GM04504 (cell line): ENCODE measurements around the gene CFAP20.

Experiments used
- DNase-seq: peaks from one replicate; pipeline ENCODE4 v3.0.0-alpha.2; 2012; ENCODE audit warnings: low read depth

The CFAP20 gene

GRCh38 chr16:58129097-58129936 lies at the start of gene CFAP20:
Gene CFAP20 (minus strand): TSS chr16:58129381. CDS start chr16:58129115, 266 bp downstream.
- peak; percentile 99 for DNase-seq

DNA sequence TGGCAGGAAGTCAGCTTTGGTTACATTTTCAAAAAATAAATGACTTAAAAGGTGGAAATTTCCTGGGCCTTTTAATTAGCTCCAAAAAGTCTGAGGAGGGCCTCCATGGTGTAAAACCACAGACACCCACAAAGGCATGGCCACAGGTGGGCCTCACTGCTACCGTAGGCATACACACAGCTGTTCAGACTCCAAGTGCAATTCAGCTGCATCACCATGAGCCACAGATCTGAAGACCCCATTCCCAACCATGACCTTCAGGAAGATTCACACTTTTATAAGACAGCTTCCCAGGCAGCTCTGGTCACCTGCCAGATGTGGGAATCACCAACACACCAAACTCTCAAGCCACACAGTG lies 48.2 kb upstream of the CFAP20 start:
- DNase-seq = no peak

- no peak for DNase-seq
Measured at GRCh38 chr16:58176608-58177352, 47.6 kb upstream of the CFAP20 start.

- no peak for DNase-seq
Measured at GRCh38 chr16:58170223-58170622, 41.0 kb upstream of the CFAP20 start.

- no peak for DNase-seq
Measured at GRCh38 chr16:58160855-58161254, 31.7 kb upstream of the CFAP20 start.

DNA sequence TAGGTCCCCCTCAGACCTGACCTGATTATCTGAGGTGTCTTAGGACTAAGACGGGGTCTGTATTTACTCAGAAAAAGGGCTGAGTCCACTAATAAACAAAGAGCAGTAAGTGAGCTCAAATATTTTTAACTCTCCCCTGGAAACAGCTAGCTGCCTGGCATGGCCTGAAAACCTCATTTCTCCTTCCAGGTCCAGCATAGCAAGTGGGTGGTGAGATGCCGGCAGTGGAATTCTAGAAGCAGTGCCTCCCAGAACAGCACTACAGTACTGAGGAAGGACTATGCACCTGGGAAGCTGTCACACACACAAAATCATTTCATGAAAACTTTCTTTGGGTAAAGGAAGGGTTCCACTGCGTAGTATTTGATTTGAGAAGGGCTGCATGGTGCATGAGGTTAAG lies 29.5 kb upstream of the CFAP20 start:
- no peak for DNase-seq

- DNase-seq = no peak
Measured at GRCh38 chr16:58157951-58158540, 28.9 kb upstream of the CFAP20 start.

- DNase-seq = no peak
Measured at GRCh38 chr16:58157239-58157638, 28.1 kb upstream of the CFAP20 start.

DNA sequence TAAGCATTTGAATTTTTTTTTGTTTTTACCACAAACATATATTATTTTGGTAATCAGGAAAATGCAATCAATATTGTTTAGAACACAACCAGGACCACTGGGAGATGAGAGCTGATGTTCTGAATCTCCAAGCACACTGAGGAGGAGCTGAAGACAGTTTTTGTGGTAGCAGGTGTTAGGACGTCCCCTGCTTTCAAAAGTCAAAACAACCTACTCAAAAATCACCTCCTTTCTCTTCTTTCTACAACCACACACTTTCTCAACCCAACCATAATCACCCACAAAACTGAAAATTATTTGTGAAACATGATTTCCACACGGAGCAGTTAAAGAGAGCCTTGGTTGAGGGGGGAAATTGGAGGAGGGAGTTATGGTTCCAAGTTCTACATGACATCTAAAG lies 26.7 kb upstream of the CFAP20 start:
- DNase-seq = no peak

- no peak for DNase-seq
Measured at GRCh38 chr16:58154345-58154744, 25.2 kb upstream of the CFAP20 start.

DNA sequence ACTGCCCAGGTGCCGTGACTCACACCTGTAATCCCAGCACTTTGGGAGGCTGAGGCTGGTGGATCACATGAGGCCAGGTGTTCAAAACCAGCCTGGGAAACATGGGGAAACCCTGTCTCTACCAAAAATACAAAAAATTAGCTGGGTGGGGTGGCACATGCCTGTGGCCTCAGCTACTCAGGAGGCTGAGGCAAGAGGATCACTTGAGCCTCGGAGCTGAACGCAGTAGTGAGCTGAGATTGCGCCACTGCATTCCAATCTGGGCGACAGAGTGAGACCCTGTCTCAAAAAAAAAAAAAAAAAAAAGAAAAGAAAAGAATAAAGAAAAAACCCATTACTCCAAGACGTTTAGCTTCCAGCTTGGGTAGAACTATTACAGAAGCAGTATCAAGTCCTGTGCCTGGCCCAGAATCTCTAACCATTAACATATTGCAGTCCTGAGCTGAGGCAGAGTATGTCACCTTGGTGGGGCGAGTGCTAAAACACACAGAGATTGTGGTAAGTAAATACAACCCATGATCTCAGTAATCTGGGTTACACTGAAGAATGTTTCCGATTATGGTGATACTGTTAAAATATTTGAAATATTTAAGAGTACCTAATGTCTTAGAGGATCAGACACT lies 23.2 kb upstream of the CFAP20 start:
- no peak for DNase-seq

DNA sequence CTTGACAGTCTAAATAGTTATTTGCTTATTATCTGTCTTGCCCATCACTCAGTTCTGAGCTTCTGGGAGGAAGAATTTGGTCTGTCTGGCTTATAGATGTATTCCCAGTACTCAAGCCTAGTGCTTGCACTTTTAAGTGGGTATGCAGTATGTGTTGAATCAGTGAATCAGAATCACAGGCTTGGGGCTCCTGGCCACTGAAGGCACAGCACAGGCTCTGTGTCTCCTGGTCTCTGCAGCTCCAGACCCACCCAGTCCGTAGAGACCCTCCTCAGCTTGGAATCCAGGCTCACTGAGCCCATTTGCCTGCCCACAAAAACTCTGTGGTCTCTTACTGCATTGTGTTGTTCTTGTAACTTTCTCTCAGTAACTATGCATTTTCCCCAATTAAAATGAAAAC lies 19.3 kb upstream of the CFAP20 start:
- no peak for DNase-seq

- DNase-seq = no peak
Measured at GRCh38 chr16:58148099-58148498, 18.9 kb upstream of the CFAP20 start.

DNA sequence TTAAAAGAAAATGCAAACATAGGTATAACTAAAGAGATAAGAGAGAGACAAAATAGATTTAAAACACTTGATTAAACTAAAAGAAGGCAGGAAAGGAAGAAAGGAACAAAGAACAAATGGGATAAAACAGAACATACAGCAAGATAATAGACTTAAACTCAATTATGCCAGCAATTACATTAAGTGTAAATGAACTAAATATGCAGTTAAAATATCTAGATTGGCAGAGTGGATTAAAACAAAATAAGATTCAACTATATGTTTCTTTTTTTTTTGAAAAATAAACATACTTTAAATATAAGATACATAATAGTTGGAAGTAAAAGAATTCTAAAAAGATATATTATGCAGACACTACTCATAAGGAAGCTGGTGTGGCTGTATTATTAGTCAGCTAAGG lies 9.7 kb upstream of the CFAP20 start:
- no peak for DNase-seq

- DNase-seq = no peak
Measured at GRCh38 chr16:58137581-58137980, 8.4 kb upstream of the CFAP20 start.

- no peak for DNase-seq
Measured at GRCh38 chr16:58128711-58129096, 477 bp downstream of the CFAP20 start.

DNA sequence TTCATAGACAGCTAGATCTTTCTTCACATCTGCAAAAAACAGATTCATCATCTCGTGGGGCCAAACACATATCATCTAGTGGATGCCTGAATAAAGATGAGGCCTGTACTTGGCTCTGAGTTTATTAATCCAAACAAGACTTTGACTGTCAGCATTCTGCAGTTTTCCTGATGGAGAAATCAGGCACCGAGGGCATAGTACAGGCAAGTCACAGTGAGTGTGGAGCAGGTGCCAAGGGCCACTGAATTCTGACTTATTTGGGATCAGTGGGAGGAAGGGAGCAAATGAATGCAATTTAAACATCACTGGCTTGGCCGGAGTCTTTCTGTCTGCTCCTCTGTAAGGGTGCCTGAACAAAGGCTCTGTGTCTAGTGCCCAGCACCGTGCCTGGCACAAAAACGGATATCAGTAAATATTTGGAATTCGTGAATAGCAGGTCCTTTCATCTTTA lies 975 bp downstream of the CFAP20 start:
- DNase-seq = no peak

- DNase-seq = no peak
Measured at GRCh38 chr16:58127634-58128033, 1.5 kb downstream of the CFAP20 start.

GRCh38 chr16:58127033-58127556 lies 2.1 kb downstream of the CFAP20 start:
- peak; percentile 46 for DNase-seq

GRCh38 chr16:58126451-58126961 lies 2.7 kb downstream of the CFAP20 start:
- no peak for DNase-seq

DNA sequence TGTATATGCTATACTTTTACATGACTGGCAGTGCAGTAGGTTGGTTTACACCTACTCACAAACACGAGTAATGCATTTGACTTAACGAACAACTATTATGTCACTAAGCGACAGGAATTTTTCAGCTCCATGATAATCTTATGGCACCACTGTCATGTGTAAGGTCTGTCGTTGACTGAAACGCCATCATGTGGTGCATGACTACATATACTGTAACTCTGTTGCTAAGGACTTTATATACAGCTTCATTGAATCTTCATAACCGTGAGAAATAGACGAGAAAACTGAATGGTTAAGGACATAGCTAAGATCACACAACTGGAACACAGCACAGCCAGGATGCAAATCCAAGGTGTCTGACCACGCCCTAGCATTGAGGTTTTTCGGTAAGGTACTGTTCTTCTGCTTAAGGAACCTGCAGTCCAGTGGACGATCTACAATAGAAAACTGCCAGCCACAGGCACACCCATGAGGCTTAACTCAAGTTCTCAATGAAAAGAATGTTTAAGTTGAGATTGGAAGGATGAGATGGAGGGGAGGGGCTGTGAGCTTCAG lies 3.3 kb downstream of the CFAP20 start:
- no peak for DNase-seq

- DNase-seq = no peak
Measured at GRCh38 chr16:58125041-58125440, 4.1 kb downstream of the CFAP20 start.
